Lower leg skin (tissue), 4 donors: ENCODE data around the gene PAQR7. TPM values are rescaled to one million over a fixed set of nuclear protein-coding genes. Genes with fewer than 3 reads are reported as not detected.

Experiments used
- DNase-seq, 2 donors: peaks; one replicate each; pipeline ENCODE4 v3.0.0-alpha.2; 2019; ENCODE audit warnings: low spot score in 2 of 2
- H3K4me3 ChIP-seq: fragments of 200-600 bp; sonication (generic); 2 replicates; pipeline ENCODE4 v1.5.1; 2017; ENCODE audit warnings: mild to moderate bottlenecking, low read depth; ENCODE audit not compliant: poor library complexity, severe bottlenecking
- CTCF ChIP-seq, 3 donors: fragments of 450-650 bp; IDR thresholded peaks; one replicate each; pipeline ENCODE4 v1.5.1; 2016; ENCODE audit warnings: antibody characterized with exemption in 3 of 3, mild to moderate bottlenecking in 3 of 3, moderate library complexity in 2 of 3
- POLR2A ChIP-seq, 2 donors: fragments of 450-650 bp; IDR thresholded peaks; one replicate each; pipeline ENCODE4 v1.6.1; 2016 to 2017; ENCODE audit warnings: antibody characterized with exemption in 2 of 2, mild to moderate bottlenecking in 1 of 2, moderate library complexity in 1 of 2
- WGBS, 2 donors: methylation state at CpG; one replicate each; pipeline ENCODE4 v1.1.5; 2018; 5-methylcytosine and 5-hydroxymethylcytosine counted together
- intact Hi-C: fragments of 100-400 bp; cut with DNase I; formaldehyde crosslinking; loops from one replicate; pipeline ENCODE4 v1.15.0; 2023; ENCODE audit warnings: low total_unique reads
- total RNA-seq, 4 donors: library from RNA; depleted of rRNA; stranded (reverse); fragments of >200 nt; gene quantifications; one replicate each; pipeline ENCODE4 v1.1.0, GENCODE V29; 2016

Gene PAQR7
- total RNA-seq, 4 donors from 2014 or later = 20.1 to 29.6 (median 24.4) TPM

GRCh38 chr1:25858494-25858893 is 17.0 kb downstream of the PAQR7 start:
- no peak for DNase-seq
- intact Hi-C loops = no loop called here
- H3K4me3 ChIP-seq = no peak overlapping the region
- TF ChIP-seq CTCF (IDR thresholded peaks at IDR 0.05) (no peak), POLR2A (IDR thresholded peaks at IDR 0.05) (no peak)
- WGBS, 2 donors = 40 to 49% methylated on average over 7 of the region's 7 CpGs

- WGBS, 2 donors = 83 to 84% methylated on average over 11 of the region's 11 CpGs
- H3K4me3 ChIP-seq = no peak overlapping the region
- intact Hi-C loops = no loop called here
- TF ChIP-seq POLR2A (IDR thresholded peaks at IDR 0.05) (no peak), CTCF (IDR thresholded peaks at IDR 0.05) (no peak)
- no peak for DNase-seq
Observed at GRCh38 chr1:25856856-25857255, 18.7 kb downstream of the PAQR7 start.

GRCh38 chr1:25854554-25854953 is 21.0 kb downstream of the PAQR7 start:
- 88 to 94% methylated on average over 2 of the region's 2 CpGs for WGBS, 2 donors
- H3K4me3 ChIP-seq = no peak overlapping the region
- intact Hi-C loops = no loop called here
- no peak for DNase-seq
- TF ChIP-seq POLR2A (IDR thresholded peaks at IDR 0.05) = no peak
- TF ChIP-seq CTCF (IDR thresholded peaks at IDR 0.05) = no peak

GRCh38 chr1:25848531-25848930 is 27.0 kb downstream of the PAQR7 start:
- TF ChIP-seq POLR2A (IDR thresholded peaks at IDR 0.05) (no peak), CTCF (IDR thresholded peaks at IDR 0.05) (no peak)
- H3K4me3 ChIP-seq = no peak overlapping the region
- intact Hi-C loops = no loop called here
- no peak for DNase-seq
- WGBS, 2 donors = 55 to 63% methylated on average over 1 of the region's 1 CpG

GRCh38 chr1:25847929-25848328 is 27.6 kb downstream of the PAQR7 start:
- TF ChIP-seq CTCF (IDR thresholded peaks at IDR 0.05) (no peak), POLR2A (IDR thresholded peaks at IDR 0.05) (no peak)
- DNase-seq = no peak
- intact Hi-C loops = no loop called here
- no peak overlapping the region for H3K4me3 ChIP-seq
- WGBS, 2 donors = 74 to 81% methylated on average over 4 of the region's 4 CpGs

- DNase-seq = no peak
- WGBS, 2 donors = 80 to 85% methylated on average over 5 of the region's 5 CpGs
- intact Hi-C loops = no loop called here
- TF ChIP-seq CTCF (IDR thresholded peaks at IDR 0.05) (no peak), POLR2A (IDR thresholded peaks at IDR 0.05) (no peak)
- no peak overlapping the region for H3K4me3 ChIP-seq
Observed at GRCh38 chr1:25845664-25846063, 29.8 kb downstream of the PAQR7 start.
